EH (cell line): ENCODE measurements around the gene SF3A1.
"Not testable (repeated sequence)": the region's sequence is repeated elsewhere in the genome, so short reads cannot be mapped to it uniquely, and the experiment has no call there.

Experiments used
- DNase-seq: peaks from one replicate; pipeline ENCODE4 v3.0.0-alpha.2; 2015; ENCODE audit warnings: low read depth

The SF3A1 gene

GRCh38 chr22:30356449-30357235, at the start of gene SF3A1, which contains the start of gene CCDC157:
Gene SF3A1 (minus strand): TSS chr22:30356894. CDS start chr22:30356792, 102 bp downstream.
Gene CCDC157 (plus strand): TSS chr22:30357007. CDS start chr22:30366001, 8,994 bp downstream.
- DNase-seq = peak; percentile 94

- DNase-seq = no peak
Measured at GRCh38 chr22:30406400-30406799, 49.7 kb upstream of the SF3A1 start.

GRCh38 chr22:30405731-30406130, 49.0 kb upstream of the SF3A1 start:
- DNase-seq = no peak

- no peak for DNase-seq
Measured at GRCh38 chr22:30404307-30404706, 47.6 kb upstream of the SF3A1 start.

GRCh38 chr22:30402766-30403104, 46.0 kb upstream of the SF3A1 start:
- not testable (repeated sequence) for DNase-seq

GRCh38 chr22:30402028-30402765, 45.5 kb upstream of the SF3A1 start:
- DNase-seq = no peak

- DNase-seq = not testable (repeated sequence)
Measured at GRCh38 chr22:30401024-30401423, 44.3 kb upstream of the SF3A1 start.

- no peak for DNase-seq
Measured at GRCh38 chr22:30400159-30400558, 43.5 kb upstream of the SF3A1 start.

GRCh38 chr22:30399718-30400117, 43.0 kb upstream of the SF3A1 start:
- no peak for DNase-seq

- peak; percentile 27 for DNase-seq
Measured at GRCh38 chr22:30398685-30399680, 42.3 kb upstream of the SF3A1 start.

- no peak for DNase-seq
Measured at GRCh38 chr22:30397656-30398635, 41.3 kb upstream of the SF3A1 start.

GRCh38 chr22:30396871-30397655, 40.4 kb upstream of the SF3A1 start, which contains the start of gene SEC14L2:
Gene SEC14L2 (plus strand): TSS chr22:30397018. CDS start chr22:30397117, 99 bp downstream.
- peak; percentile 67 for DNase-seq

- no peak for DNase-seq
Measured at GRCh38 chr22:30393885-30394284, 37.2 kb upstream of the SF3A1 start.

- no peak for DNase-seq
Measured at GRCh38 chr22:30393322-30393680, 36.6 kb upstream of the SF3A1 start.

GRCh38 chr22:30392661-30393321, 36.1 kb upstream of the SF3A1 start:
- DNase-seq = no peak

GRCh38 chr22:30390974-30391691, 34.4 kb upstream of the SF3A1 start:
- DNase-seq = peak; percentile 81

GRCh38 chr22:30386960-30387827, 30.5 kb upstream of the SF3A1 start, which contains the start of gene RNF215:
Gene RNF215 (minus strand): TSS chr22:30387411. CDS start chr22:30387313, 98 bp downstream.
- peak; percentile 80 for DNase-seq

- DNase-seq = no peak
Measured at GRCh38 chr22:30386608-30386959, 29.9 kb upstream of the SF3A1 start.
